ENCODE results near the gene TEAD1. TPM values are rescaled to one million over a fixed set of nuclear protein-coding genes. Genes with fewer than 3 reads are reported as not detected.

The TEAD1 gene
- total and polyA plus RNA-seq, 9 of the 15 experiments (the other 6 are each of a cell fraction or from before 2014, with no cell fraction given): 1.7 to 17.7 (median 10.8) TPM

- TF ChIP-seq ZNF655 (CRISPR knock-in tag; IDR thresholded peaks at IDR 0.05): no peak
- TF ChIP-seq TCF15 (CRISPR knock-in tag; IDR thresholded peaks at IDR 0.05): no peak
- TF ChIP-seq THRB (CRISPR knock-in tag; conservative IDR thresholded peaks at IDR 0.05): no peak
- TF ChIP-seq MTA1 (IDR thresholded peaks at IDR 0.05; ENCODE audit: borderline replicate concordance): no peak
- peak; percentile 87 for TF ChIP-seq EP300 (IDR thresholded peaks at IDR 0.05; ENCODE audit: low read length)
- TF ChIP-seq POLR2AphosphoS2 (IDR thresholded peaks at IDR 0.05; ENCODE audit: low read length): no peak
- TF ChIP-seq ESRRB (CRISPR knock-in tag; IDR thresholded peaks at IDR 0.05; ENCODE audit: borderline replicate concordance): no peak
- no peak for TF ChIP-seq NFATC3 (IDR thresholded peaks at IDR 0.05)
- TF ChIP-seq RB1 (IDR thresholded peaks at IDR 0.05; ENCODE audit: low read depth): no peak
- no peak for TF ChIP-seq HNRNPL (IDR thresholded peaks at IDR 0.05; ENCODE audit: low read depth, low read length)
- TF ChIP-seq ILF3 (IDR thresholded peaks at IDR 0.05; ENCODE audit: borderline replicate concordance): no peak
- no peak for TF ChIP-seq NR4A1 (CRISPR knock-in tag; IDR thresholded peaks at IDR 0.05)
- no peak for TF ChIP-seq NR4A1 (tag; IDR thresholded peaks at IDR 0.05)
- peak; percentile 34 for TF ChIP-seq HDAC3 (IDR thresholded peaks at IDR 0.05; ENCODE audit: borderline replicate concordance, partially characterized antibody)
- TF ChIP-seq CHD4 (IDR thresholded peaks at IDR 0.05; ENCODE audit: insufficient read depth, insufficient replicate concordance, low read depth, low read length, poor library complexity, severe bottlenecking): no peak
- TF ChIP-seq CHCHD3 (CRISPR knock-in tag; IDR thresholded peaks at IDR 0.05): no peak
- TF ChIP-seq ZNF143 (CRISPR knock-in tag; IDR thresholded peaks at IDR 0.05): no peak
- TF ChIP-seq ZNF449 (CRISPR knock-in tag; IDR thresholded peaks at IDR 0.05): no peak
- TF ChIP-seq HMG20B (CRISPR knock-in tag; IDR thresholded peaks at IDR 0.05): no peak
- no peak for TF ChIP-seq ZNF57 (CRISPR knock-in tag; IDR thresholded peaks at IDR 0.05)
- no peak for TF ChIP-seq ZNF24 (IDR thresholded peaks at IDR 0.05)
- TF ChIP-seq PATZ1 (CRISPR knock-in tag; IDR thresholded peaks at IDR 0.05; ENCODE audit: borderline replicate concordance): no peak
- no peak for TF ChIP-seq ZNF77 (CRISPR knock-in tag; IDR thresholded peaks at IDR 0.05)
- TF ChIP-seq ZNF212 (CRISPR knock-in tag; IDR thresholded peaks at IDR 0.05): no peak
- peak; percentile 91 for TF ChIP-seq ATF7 (IDR thresholded peaks at IDR 0.05)
Observed at GRCh38 chr11:12842933-12843636, 168.9 kb downstream of the TEAD1 start (continued).
